DOHH2 (cell line): ENCODE results near the gene PYDC2.

Source experiments
- EZH2phosphoT487 ChIP-seq: fragments of 200-600 bp; sonication (generic); IDR thresholded peaks from 2 replicates; pipeline ENCODE4 v1.6.1; 2017; ENCODE audit warnings: borderline replicate concordance, mild to moderate bottlenecking, antibody characterized with exemption, low read length, moderate library complexity, mixed read lengths
- TF ChIP-seq, protein P1 (sequence below): fragments of 200-600 bp; sonication (generic); IDR thresholded peaks from one replicate; pipeline ENCODE4 v1.5.1; 2014; ENCODE audit warnings: antibody characterized with exemption, mild to moderate bottlenecking, low read depth, low read length; ENCODE audit not compliant: poor library complexity, severe bottlenecking

DNA sequence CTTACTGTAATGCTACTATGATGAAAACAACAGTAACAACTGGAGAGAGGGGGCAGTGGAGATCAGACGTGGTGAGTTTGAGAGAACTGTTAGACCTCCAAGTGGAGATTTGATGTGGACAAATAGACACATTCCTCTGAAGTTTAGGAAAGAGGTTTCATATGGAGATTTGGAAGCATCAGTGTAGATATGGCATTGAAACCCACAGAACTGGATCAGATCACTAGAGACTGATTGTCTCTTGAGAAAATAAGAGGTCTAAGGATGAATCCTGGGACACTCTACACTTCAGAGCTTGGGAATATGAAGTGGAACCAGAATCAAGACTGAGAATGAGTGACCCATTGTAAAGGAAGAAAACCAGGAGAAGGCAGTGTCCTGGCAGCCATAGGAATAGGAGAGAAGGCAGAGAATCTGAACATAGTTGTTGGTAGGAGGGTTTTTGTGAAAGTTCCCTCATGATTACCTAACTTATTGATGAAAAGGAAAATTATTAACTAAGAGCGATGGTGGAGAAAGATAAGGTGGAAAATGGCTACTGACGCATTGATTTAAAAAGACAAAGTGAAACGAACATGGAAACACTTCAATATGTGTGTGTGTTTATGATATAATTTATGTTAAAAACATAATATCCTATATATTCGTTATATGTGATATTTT is 29.7 kb upstream of the PYDC2 start:
- TF ChIP-seq, protein P1, sequence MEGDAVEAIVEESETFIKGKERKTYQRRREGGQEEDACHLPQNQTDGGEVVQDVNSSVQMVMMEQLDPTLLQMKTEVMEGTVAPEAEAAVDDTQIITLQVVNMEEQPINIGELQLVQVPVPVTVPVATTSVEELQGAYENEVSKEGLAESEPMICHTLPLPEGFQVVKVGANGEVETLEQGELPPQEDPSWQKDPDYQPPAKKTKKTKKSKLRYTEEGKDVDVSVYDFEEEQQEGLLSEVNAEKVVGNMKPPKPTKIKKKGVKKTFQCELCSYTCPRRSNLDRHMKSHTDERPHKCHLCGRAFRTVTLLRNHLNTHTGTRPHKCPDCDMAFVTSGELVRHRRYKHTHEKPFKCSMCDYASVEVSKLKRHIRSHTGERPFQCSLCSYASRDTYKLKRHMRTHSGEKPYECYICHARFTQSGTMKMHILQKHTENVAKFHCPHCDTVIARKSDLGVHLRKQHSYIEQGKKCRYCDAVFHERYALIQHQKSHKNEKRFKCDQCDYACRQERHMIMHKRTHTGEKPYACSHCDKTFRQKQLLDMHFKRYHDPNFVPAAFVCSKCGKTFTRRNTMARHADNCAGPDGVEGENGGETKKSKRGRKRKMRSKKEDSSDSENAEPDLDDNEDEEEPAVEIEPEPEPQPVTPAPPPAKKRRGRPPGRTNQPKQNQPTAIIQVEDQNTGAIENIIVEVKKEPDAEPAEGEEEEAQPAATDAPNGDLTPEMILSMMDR = no peak
- TF ChIP-seq EZH2phosphoT487 = no peak
